Measurements from ENCODE around the gene SNAP29.
"Not testable (repeated sequence)": the region's sequence is repeated elsewhere in the genome, so short reads cannot be mapped to it uniquely, and the experiment has no call there.

The SNAP29 gene

GRCh38 chr22:20858615-20859416 lies at the start of gene SNAP29, which contains the start of gene PI4KA:
TSS of gene SNAP29 (plus strand) at chr22:20859007. CDS start at chr22:20859111, 104 bp downstream.
TSS of gene PI4KA (minus strand) at chr22:20858811. CDS start at chr22:20858725, 86 bp downstream.
- DNase-seq, result peak; percentile 89 to 97

GRCh38 chr22:20809538-20810185 lies 49.1 kb upstream of the SNAP29 start:
- no peak for DNase-seq

- no peak for DNase-seq
These were observed 48.2 kb upstream of the SNAP29 start for GRCh38 chr22:20810645-20811044.

GRCh38 chr22:20811171-20811570 lies 47.6 kb upstream of the SNAP29 start:
- DNase-seq, result no peak

- no peak for DNase-seq
These were observed 46.7 kb upstream of the SNAP29 start for GRCh38 chr22:20811971-20812660.

- no peak for DNase-seq
These were observed 45.8 kb upstream of the SNAP29 start for GRCh38 chr22:20813056-20813455.

GRCh38 chr22:20814221-20814808 lies 44.5 kb upstream of the SNAP29 start:
- no peak for DNase-seq

- no peak for DNase-seq
These were observed 43.2 kb upstream of the SNAP29 start for GRCh38 chr22:20815477-20816050.

GRCh38 chr22:20816559-20816958 lies 42.2 kb upstream of the SNAP29 start:
- DNase-seq, result no peak

GRCh38 chr22:20818471-20818870 lies 40.3 kb upstream of the SNAP29 start:
- DNase-seq, result no peak

- no peak for DNase-seq
These were observed 39.3 kb upstream of the SNAP29 start for GRCh38 chr22:20819471-20819870.

- not testable (repeated sequence) for DNase-seq
These were observed 37.0 kb upstream of the SNAP29 start for GRCh38 chr22:20821717-20822239.

- no peak for DNase-seq
These were observed 36.6 kb upstream of the SNAP29 start for GRCh38 chr22:20822240-20822639.

GRCh38 chr22:20823264-20823663 lies 35.5 kb upstream of the SNAP29 start:
- no peak for DNase-seq

GRCh38 chr22:20825216-20825615 lies 33.6 kb upstream of the SNAP29 start:
- DNase-seq, result not testable (repeated sequence)

- DNase-seq, result no peak
These were observed 33.2 kb upstream of the SNAP29 start for GRCh38 chr22:20825624-20826023.

- DNase-seq, result not testable (repeated sequence)
These were observed 32.2 kb upstream of the SNAP29 start for GRCh38 chr22:20826373-20827152.

- DNase-seq, result no peak
These were observed 29.2 kb upstream of the SNAP29 start for GRCh38 chr22:20829491-20830134.

- DNase-seq, result no peak
These were observed 25.6 kb upstream of the SNAP29 start for GRCh38 chr22:20833225-20833665.

- DNase-seq, result no peak
These were observed 24.6 kb upstream of the SNAP29 start for GRCh38 chr22:20834206-20834605.

- DNase-seq, result no peak
These were observed 24.1 kb upstream of the SNAP29 start for GRCh38 chr22:20834725-20835124.

Measured in SHP77 (cell line).